HFFc6 (cell line): Measurements from ENCODE around the gene MYH16. TPM values are rescaled to one million over a fixed set of nuclear protein-coding genes. Genes with fewer than 3 reads are reported as not detected.

Experiments used
- DNase-seq: peaks from one replicate; pipeline ENCODE4 v3.0.0-alpha.2; 2018
- H3K27ac Mint-ChIP-seq: 2 replicates; pipeline ENCODE4 v1.8.0; 2020; ENCODE audit warnings: mild to moderate bottlenecking, mixed read lengths
- H3K27me3 Mint-ChIP-seq: 2 replicates; pipeline ENCODE4 v1.8.0; 2021; ENCODE audit warnings: mild to moderate bottlenecking, moderate library complexity, mixed read lengths; ENCODE audit not compliant: insufficient read depth
- H3K36me3 Mint-ChIP-seq: 2 replicates; pipeline ENCODE4 v1.8.0; 2021; ENCODE audit warnings: low read depth, mixed read lengths
- H3K4me1 Mint-ChIP-seq: 2 replicates; pipeline ENCODE4 v1.8.0; 2020; ENCODE audit warnings: low read depth, mixed read lengths
- H3K4me3 Mint-ChIP-seq: 2 replicates; pipeline ENCODE4 v1.8.0; 2020; ENCODE audit warnings: mild to moderate bottlenecking, moderate library complexity, mixed read lengths
- H3K9me3 Mint-ChIP-seq: 2 replicates; pipeline ENCODE4 v1.8.0; 2020; ENCODE audit warnings: mild to moderate bottlenecking, mixed read lengths
- total RNA-seq, 6 experiments: library from RNA; stranded (reverse); fragmentation: NEBNext Ultra II Directional; extraction: Animal tissue kit (Norgen Biotek cat#: 25700); gene quantifications; 2 replicates in 1 of 6; 3 replicates in 5 of 6; pipeline ENCODE4 v1.2.3, GENCODE V29; 2021
- TF ChIP-seq, protein P1 (sequence below): fragments of 200-600 bp; sonication (generic); IDR thresholded peaks from 2 replicates; pipeline ENCODE4 v1.5.0; 2021; ENCODE audit warnings: antibody characterized with exemption, mild to moderate bottlenecking

Gene MYH16
- total RNA-seq, 6 experiments from 2014 or later = 0.05 TPM; not detected in 5

DNA sequence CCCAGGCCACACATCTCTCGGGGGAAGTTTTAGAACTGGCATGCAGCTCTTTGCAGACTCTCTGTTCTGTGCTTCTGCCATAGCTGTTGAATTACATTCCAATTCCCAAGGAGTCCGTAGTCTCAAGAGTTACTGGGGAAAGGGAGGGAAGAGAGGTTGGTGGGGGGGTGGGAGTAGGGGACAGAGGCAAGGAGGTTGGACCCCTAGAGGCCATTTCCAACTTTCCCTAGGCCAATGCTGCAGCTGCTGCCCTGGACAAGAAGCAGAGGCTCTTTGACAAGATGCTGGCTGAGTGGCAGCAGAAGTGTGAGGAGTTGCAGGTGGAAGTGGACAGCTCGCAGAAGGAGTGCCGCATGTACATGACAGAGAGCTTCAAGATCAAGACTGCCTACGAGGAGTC is 23.8 kb downstream of the MYH16 start:
- Mint-ChIP-seq H3K36me3 (no peaks in the 10 kb centered on the region), H3K4me3 (no peak overlapping the region), H3K4me1 (no peaks in the 10 kb centered on the region), H3K9me3 (no peaks in the 10 kb centered on the region), H3K27ac (no peak overlapping the region), H3K27me3 (peaks cover 3% of the 10 kb centered on the region)
- TF ChIP-seq, protein P1, sequence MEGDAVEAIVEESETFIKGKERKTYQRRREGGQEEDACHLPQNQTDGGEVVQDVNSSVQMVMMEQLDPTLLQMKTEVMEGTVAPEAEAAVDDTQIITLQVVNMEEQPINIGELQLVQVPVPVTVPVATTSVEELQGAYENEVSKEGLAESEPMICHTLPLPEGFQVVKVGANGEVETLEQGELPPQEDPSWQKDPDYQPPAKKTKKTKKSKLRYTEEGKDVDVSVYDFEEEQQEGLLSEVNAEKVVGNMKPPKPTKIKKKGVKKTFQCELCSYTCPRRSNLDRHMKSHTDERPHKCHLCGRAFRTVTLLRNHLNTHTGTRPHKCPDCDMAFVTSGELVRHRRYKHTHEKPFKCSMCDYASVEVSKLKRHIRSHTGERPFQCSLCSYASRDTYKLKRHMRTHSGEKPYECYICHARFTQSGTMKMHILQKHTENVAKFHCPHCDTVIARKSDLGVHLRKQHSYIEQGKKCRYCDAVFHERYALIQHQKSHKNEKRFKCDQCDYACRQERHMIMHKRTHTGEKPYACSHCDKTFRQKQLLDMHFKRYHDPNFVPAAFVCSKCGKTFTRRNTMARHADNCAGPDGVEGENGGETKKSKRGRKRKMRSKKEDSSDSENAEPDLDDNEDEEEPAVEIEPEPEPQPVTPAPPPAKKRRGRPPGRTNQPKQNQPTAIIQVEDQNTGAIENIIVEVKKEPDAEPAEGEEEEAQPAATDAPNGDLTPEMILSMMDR = no peak
- no peak for DNase-seq

DNA sequence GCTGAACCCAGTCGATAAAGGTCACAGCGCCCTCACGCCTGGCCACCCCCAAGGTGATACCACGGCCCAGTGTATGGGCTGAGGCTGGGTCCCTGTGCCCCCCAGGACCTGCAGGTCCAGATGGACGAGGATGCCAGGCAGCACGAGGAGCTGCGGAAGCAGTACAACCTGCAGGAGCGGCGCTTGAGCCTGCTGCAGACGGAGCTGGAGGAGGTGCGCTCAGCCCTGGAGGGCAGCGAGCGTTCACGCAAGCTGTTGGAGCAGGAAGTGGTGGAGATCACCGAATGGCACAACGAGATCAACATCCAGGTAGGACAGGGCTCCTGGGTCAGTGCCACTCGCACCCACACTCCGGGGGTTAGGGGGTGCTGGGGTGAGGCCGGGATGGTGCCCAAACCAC is 28.9 kb downstream of the MYH16 start:
- peaks cover 2% of the 10 kb centered on the region for H3K27me3 Mint-ChIP-seq
- no peak for DNase-seq
- no peaks in the 10 kb centered on the region for H3K36me3 Mint-ChIP-seq
- TF ChIP-seq, protein P1 = no peak
- no peaks in the 10 kb centered on the region for H3K4me1 Mint-ChIP-seq
- H3K27ac Mint-ChIP-seq = no peak overlapping the region
- no peak overlapping the region for H3K4me3 Mint-ChIP-seq
- H3K9me3 Mint-ChIP-seq = no peaks in the 10 kb centered on the region

DNA sequence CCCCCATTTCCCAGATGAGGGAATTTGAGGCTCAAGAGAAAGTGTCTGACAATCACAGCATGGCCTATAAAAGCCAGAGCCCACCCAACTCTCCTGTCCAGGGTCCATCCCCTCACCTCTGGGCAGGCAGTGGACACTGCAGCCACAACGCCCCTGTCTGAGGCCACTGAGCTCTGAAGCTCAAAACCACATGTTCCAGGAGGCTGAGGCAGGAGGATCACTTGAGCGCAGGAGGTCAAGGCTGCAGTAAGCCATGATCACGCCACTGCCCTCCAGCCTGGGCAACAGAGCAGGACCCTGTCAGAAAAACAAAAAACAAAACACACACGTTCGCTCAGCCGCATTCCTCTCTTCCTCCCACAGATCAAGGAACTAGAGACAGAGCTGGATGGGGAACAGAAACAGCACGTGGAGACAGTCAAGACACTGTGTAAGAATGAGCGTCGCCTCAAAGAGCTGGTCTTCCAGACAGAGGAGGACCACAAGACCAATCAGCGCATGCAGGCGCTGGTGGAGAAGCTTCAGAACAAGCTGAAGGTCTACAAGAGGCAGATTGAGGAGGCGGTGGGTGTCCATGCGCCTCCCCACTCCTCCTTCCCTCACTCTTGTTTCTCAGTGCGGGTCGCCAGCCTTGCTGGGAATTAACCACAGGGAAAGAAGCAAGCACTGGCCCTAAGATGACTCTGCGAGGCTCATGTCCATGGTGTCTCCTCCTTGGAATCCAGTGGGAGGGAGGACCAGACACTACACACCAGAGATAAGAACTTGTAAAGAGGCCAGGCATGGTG is 33.0 kb downstream of the MYH16 start:
- Mint-ChIP-seq H3K36me3 (peaks cover 12% of the 10 kb centered on the region; the same call in 1 of the 2 replicates), H3K27ac (no peak overlapping the region), H3K4me1 (peaks cover 7% of the 10 kb centered on the region), H3K9me3 (peaks cover 9% of the 10 kb centered on the region), H3K4me3 (no peak overlapping the region), H3K27me3 (peaks cover 7% of the 10 kb centered on the region)
- no peak for DNase-seq
- TF ChIP-seq, protein P1 = no peak

DNA sequence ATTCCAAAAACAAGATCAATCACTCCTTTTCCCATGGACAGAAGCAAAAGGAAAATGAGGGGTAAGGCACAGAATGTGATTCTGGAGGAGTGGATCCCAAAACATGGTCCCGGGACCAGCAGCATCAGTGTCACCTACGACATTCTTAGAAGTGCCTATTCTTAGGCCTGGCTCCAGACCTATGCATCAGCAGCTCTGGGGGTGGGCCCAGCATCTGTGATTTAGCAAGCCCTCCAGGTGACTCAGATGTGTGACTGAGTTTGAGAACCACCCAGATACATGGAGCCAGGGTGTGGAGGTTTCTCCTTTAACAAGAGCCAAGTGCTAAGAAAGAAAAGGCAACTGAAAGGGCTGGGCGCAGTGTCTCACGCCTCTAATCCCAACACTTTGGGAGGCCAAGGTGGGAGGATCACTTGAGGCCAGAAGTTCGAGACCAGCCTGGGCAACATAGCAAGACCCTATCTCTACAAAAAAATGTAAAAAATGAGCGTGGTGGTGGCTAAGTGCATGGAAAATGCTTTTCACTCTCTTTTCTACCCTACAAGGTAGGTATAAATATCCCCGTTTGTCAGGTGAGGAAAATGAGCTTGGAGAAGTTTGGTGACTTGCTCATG is 35.9 kb downstream of the MYH16 start:
- TF ChIP-seq, protein P1 = no peak
- peak; percentile 31 for DNase-seq
- peaks cover 11% of the 10 kb centered on the region for H3K27me3 Mint-ChIP-seq
- H3K36me3 Mint-ChIP-seq = peaks cover 13% of the 10 kb centered on the region; the same call in 1 of the 2 replicates
- peaks cover 20% of the 10 kb centered on the region for H3K4me1 Mint-ChIP-seq
- H3K4me3 Mint-ChIP-seq = no peak overlapping the region
- H3K9me3 Mint-ChIP-seq = peaks cover 9% of the 10 kb centered on the region
- no peak overlapping the region for H3K27ac Mint-ChIP-seq

DNA sequence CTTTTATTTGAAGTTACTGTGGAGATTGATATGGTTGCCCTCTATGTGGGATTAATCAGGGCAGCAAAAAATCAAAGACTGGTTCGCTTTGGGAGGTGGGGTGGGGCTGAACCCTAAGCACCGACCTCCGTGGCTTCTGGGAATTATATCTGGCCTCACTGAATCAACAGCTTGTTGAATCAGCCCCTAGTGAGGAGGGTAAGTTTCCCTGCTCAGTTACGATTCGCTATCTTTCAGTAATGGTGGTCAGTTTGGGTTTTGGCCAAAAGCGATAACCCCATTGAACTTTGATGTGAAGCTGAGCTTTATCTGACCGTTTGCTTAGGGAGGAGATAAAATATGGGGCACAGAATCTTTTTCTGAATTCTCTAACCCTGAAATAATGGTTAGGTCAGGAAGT is 36.5 kb downstream of the MYH16 start:
- Mint-ChIP-seq H3K9me3 (peaks cover 9% of the 10 kb centered on the region), H3K4me3 (no peak overlapping the region)

More for the DNA sequence above, 36.5 kb downstream of the MYH16 start:
- no peak overlapping the region for H3K27ac Mint-ChIP-seq
- H3K36me3 Mint-ChIP-seq = peaks cover 13% of the 10 kb centered on the region; the same call in 1 of the 2 replicates
- peaks cover 24% of the 10 kb centered on the region for H3K4me1 Mint-ChIP-seq
- no peak for DNase-seq
- peaks cover 11% of the 10 kb centered on the region for H3K27me3 Mint-ChIP-seq
- TF ChIP-seq, protein P1 = no peak
